Spleen (tissue), 7 donors: ENCODE data around the gene KIAA1328.

ENCODE experiments used
- CTCF ChIP-seq, 11 experiments: fragments of 200-600 bp in 7 of 11; fragments of 450-650 bp in 4 of 11; sonication (generic) in 4 of 11; IDR thresholded peaks in 8 of 11; conservative IDR thresholded peaks in 3 of 11; 1 replicate in 7 of 11; 2 replicates in 4 of 11; pipeline versions ENCODE4 v1.4.0 to v1.8.0; 2016 to 2021; ENCODE audit warnings: antibody characterized with exemption in 11 of 11, inconsistent platforms in 4 of 11, mild to moderate bottlenecking in 1 of 11
- POLR2A ChIP-seq, 3 donors: fragments of 450-650 bp; IDR thresholded peaks; one replicate each; pipeline ENCODE4 v1.5.1; 2017; ENCODE audit warnings: antibody characterized with exemption in 3 of 3, mild to moderate bottlenecking in 1 of 3
- POLR2AphosphoS5 ChIP-seq, 3 donors: sonication (generic); formaldehyde crosslinking; IDR thresholded peaks; one replicate each; pipeline ENCODE4 v1.5.1; 2017; ENCODE audit warnings: antibody characterized with exemption in 3 of 3
- donor health status: DM: no; HTN: no; CAD: no; lungs with moderate emphysema.
- donor health status: DM: no; HTN: no; CAD: no.
- donor health status: DM: no; HTN: no; CAD: no.

- TF ChIP-seq CTCF (IDR thresholded peaks at IDR 0.05 in 8 of 11, conservative IDR thresholded peaks at IDR 0.05 in 3 of 11) (no peak), POLR2AphosphoS5 (IDR thresholded peaks at IDR 0.05) (no peak), POLR2A (IDR thresholded peaks at IDR 0.05) (no peak)
Measured at GRCh38 chr18:37138456-37138855, 309.5 kb downstream of the KIAA1328 start.
